T-helper 17 cell (primary cell): ENCODE data around the gene NDUFB3. TPM values are rescaled to one million over a fixed set of nuclear protein-coding genes. Genes with fewer than 3 reads are reported as not detected.
"Not testable (repeated sequence)": the region's sequence is repeated elsewhere in the genome, so short reads cannot be mapped to it uniquely, and the experiment has no call there.

Source experiments
- ATAC-seq: fragments of 150-1000 bp; cut with Tn5 transposase; 2 replicates; pipeline ENCODE4 v1.10.0; 2021; ENCODE audit warnings: mild to moderate bottlenecking, moderate library complexity
- DNase-seq, 3 donors: peaks; one replicate each; pipeline versions ENCODE4 v3.0.0 to v3.0.0-alpha.2; 2020 to 2021
- H3K9me3 ChIP-seq: one replicate; pipeline ENCODE4 v1.7.0; 2013; ENCODE audit warnings: low read length, mild to moderate bottlenecking; ENCODE audit not compliant: control insufficient read depth, poor library complexity, severe bottlenecking
- H3K27ac Mint-ChIP-seq: one replicate; pipeline ENCODE4 v1.8.0; 2022; ENCODE audit warnings: mild to moderate bottlenecking, moderate library complexity, mixed read lengths
- H3K27me3 Mint-ChIP-seq: one replicate; pipeline ENCODE4 v1.8.0; 2022; ENCODE audit warnings: mixed read lengths
- H3K36me3 Mint-ChIP-seq: one replicate; pipeline ENCODE4 v1.8.0; 2022; ENCODE audit warnings: low read depth, mixed read lengths
- H3K4me1 Mint-ChIP-seq: one replicate; pipeline ENCODE4 v1.8.0; 2022; ENCODE audit warnings: mild to moderate bottlenecking, mixed read lengths
- H3K4me3 Mint-ChIP-seq: one replicate; pipeline ENCODE4 v1.8.0; 2022; ENCODE audit warnings: mild to moderate bottlenecking, moderate library complexity, mixed read lengths
- total RNA-seq, 4 donors: library from RNA in 2 of 4; stranded (reverse) in 2 of 4; gene quantifications; one replicate each; pipeline ENCODE4 v1.2.3 and lab custom pipeline; 2022 to 2026

The NDUFB3 gene
- total RNA-seq, 2 donors from 2014 or later = 23.7 to 33.8 TPM

GRCh38 chr2:201059961-201060755 lies 11.6 kb upstream of the NDUFB3 start:
- peak overlapping the region; percentile 60 for H3K27ac Mint-ChIP-seq
- H3K4me1 Mint-ChIP-seq = peaks cover 43% of the 10 kb centered on the region
- peak overlapping the region; percentile 49 for H3K4me3 Mint-ChIP-seq
- ATAC-seq = peak; percentile 72
- H3K27me3 Mint-ChIP-seq = no peaks in the 10 kb centered on the region
- peaks cover 5% of the 10 kb centered on the region for H3K36me3 Mint-ChIP-seq
- H3K9me3 ChIP-seq = no peaks in the 10 kb centered on the region
- no peak for DNase-seq

- H3K4me1 Mint-ChIP-seq = peaks cover 42% of the 10 kb centered on the region
- DNase-seq, H3K36me3 Mint-ChIP-seq, H3K27me3 Mint-ChIP-seq, ATAC-seq, H3K4me3 Mint-ChIP-seq, H3K9me3 ChIP-seq: not testable (repeated sequence)
- peak overlapping the region; percentile 63 for H3K27ac Mint-ChIP-seq
These were observed 8.3 kb upstream of the NDUFB3 start for GRCh38 chr2:201063516-201063915.

- Mint-ChIP-seq H3K36me3 (peaks cover 5% of the 10 kb centered on the region), H3K4me3 (no peak overlapping the region), H3K27me3 (no peaks in the 10 kb centered on the region), H3K4me1 (peaks cover 42% of the 10 kb centered on the region), H3K27ac (peak overlapping the region; percentile 37)
- H3K9me3 ChIP-seq = no peaks in the 10 kb centered on the region
- DNase-seq = no peak
- no peak for ATAC-seq
These were observed 6.9 kb upstream of the NDUFB3 start for GRCh38 chr2:201064797-201065329.

- Mint-ChIP-seq H3K4me1 (peaks cover 43% of the 10 kb centered on the region), H3K27me3 (no peaks in the 10 kb centered on the region), H3K27ac (peak overlapping the region; percentile 99), H3K4me3 (peak overlapping the region; percentile 100), H3K36me3 (peaks cover 6% of the 10 kb centered on the region)
- peak; percentile 38 for ATAC-seq
- no peaks in the 10 kb centered on the region for H3K9me3 ChIP-seq
- peak in 1 of 3 donors; percentile 51 for DNase-seq
These were observed 788 bp upstream of the NDUFB3 start for GRCh38 chr2:201070948-201071478.

- peaks cover 38% of the 10 kb centered on the region for H3K4me1 Mint-ChIP-seq
These were observed 365 bp downstream of the NDUFB3 start for GRCh38 chr2:201072201-201072530.

GRCh38 chr2:201073071-201073470 lies 1.3 kb downstream of the NDUFB3 start:
- no peaks in the 10 kb centered on the region for H3K27me3 Mint-ChIP-seq
- ATAC-seq = no peak
- no peak for DNase-seq
- H3K9me3 ChIP-seq = no peaks in the 10 kb centered on the region
- peak overlapping the region; percentile 67 for H3K27ac Mint-ChIP-seq
- peaks cover 36% of the 10 kb centered on the region for H3K4me1 Mint-ChIP-seq
- peaks cover 6% of the 10 kb centered on the region for H3K36me3 Mint-ChIP-seq
- H3K4me3 Mint-ChIP-seq = peak overlapping the region; percentile 100

More at GRCh38 chr2:201072201-201072530, 365 bp downstream of the NDUFB3 start:
- H3K4me3 Mint-ChIP-seq = peak overlapping the region; percentile 100
- no peak for DNase-seq
- H3K36me3 Mint-ChIP-seq = peaks cover 6% of the 10 kb centered on the region
- peak; percentile 1 for ATAC-seq
- H3K27me3 Mint-ChIP-seq = no peaks in the 10 kb centered on the region
- peak overlapping the region; percentile 99 for H3K27ac Mint-ChIP-seq
- H3K9me3 ChIP-seq = no peaks in the 10 kb centered on the region

- no peak for ATAC-seq
- DNase-seq = no peak
- Mint-ChIP-seq H3K36me3 (peaks cover 6% of the 10 kb centered on the region), H3K4me3 (no peak overlapping the region), H3K27me3 (no peaks in the 10 kb centered on the region), H3K27ac (peak overlapping the region; percentile 32), H3K4me1 (peaks cover 25% of the 10 kb centered on the region)
- H3K9me3 ChIP-seq = no peaks in the 10 kb centered on the region
These were observed 3.2 kb downstream of the NDUFB3 start for GRCh38 chr2:201074996-201075395.

GRCh38 chr2:201084863-201085262 lies 13.1 kb downstream of the NDUFB3 start:
- Mint-ChIP-seq H3K4me1 (peaks cover 2% of the 10 kb centered on the region), H3K27me3 (no peaks in the 10 kb centered on the region), H3K27ac (no peak overlapping the region), H3K36me3 (peaks cover 2% of the 10 kb centered on the region), H3K4me3 (no peak overlapping the region)
- DNase-seq = no peak
- no peaks in the 10 kb centered on the region for H3K9me3 ChIP-seq
- no peak for ATAC-seq

- H3K36me3 Mint-ChIP-seq = peaks cover 4% of the 10 kb centered on the region
- peaks cover 4% of the 10 kb centered on the region for H3K4me1 Mint-ChIP-seq
- H3K27ac Mint-ChIP-seq = no peak overlapping the region
These were observed 18.8 kb downstream of the NDUFB3 start for GRCh38 chr2:201090574-201090973.

GRCh38 chr2:201093573-201093972 lies 21.8 kb downstream of the NDUFB3 start:
- ATAC-seq (no peak), DNase-seq (no peak)
- peaks cover 2% of the 10 kb centered on the region for H3K36me3 Mint-ChIP-seq
- H3K4me1 Mint-ChIP-seq = peaks cover 4% of the 10 kb centered on the region
- H3K4me3 Mint-ChIP-seq = no peak overlapping the region
- no peaks in the 10 kb centered on the region for H3K9me3 ChIP-seq
- no peak overlapping the region for H3K27ac Mint-ChIP-seq
- H3K27me3 Mint-ChIP-seq = no peaks in the 10 kb centered on the region

More at GRCh38 chr2:201090574-201090973, 18.8 kb downstream of the NDUFB3 start:
- Mint-ChIP-seq H3K27me3 (no peaks in the 10 kb centered on the region), H3K4me3 (no peak overlapping the region)
- ATAC-seq (no peak), DNase-seq (no peak)
- no peaks in the 10 kb centered on the region for H3K9me3 ChIP-seq

GRCh38 chr2:201100497-201100896 lies 28.7 kb downstream of the NDUFB3 start:
- Mint-ChIP-seq H3K27ac (no peak overlapping the region), H3K4me3 (no peak overlapping the region), H3K27me3 (no peaks in the 10 kb centered on the region), H3K4me1 (no peaks in the 10 kb centered on the region), H3K36me3 (no peaks in the 10 kb centered on the region)
- no peak for ATAC-seq
- DNase-seq = no peak
- H3K9me3 ChIP-seq = no peaks in the 10 kb centered on the region

GRCh38 chr2:201105759-201106158 lies 34.0 kb downstream of the NDUFB3 start:
- Mint-ChIP-seq H3K27ac (no peak overlapping the region), H3K4me3 (no peak overlapping the region), H3K36me3 (no peaks in the 10 kb centered on the region), H3K27me3 (no peaks in the 10 kb centered on the region), H3K4me1 (no peaks in the 10 kb centered on the region)
- ATAC-seq = no peak
- no peaks in the 10 kb centered on the region for H3K9me3 ChIP-seq
- no peak for DNase-seq

- no peak overlapping the region for H3K27ac Mint-ChIP-seq
- no peak for ATAC-seq
- no peaks in the 10 kb centered on the region for H3K36me3 Mint-ChIP-seq
- no peaks in the 10 kb centered on the region for H3K27me3 Mint-ChIP-seq
- H3K4me1 Mint-ChIP-seq = peaks cover 3% of the 10 kb centered on the region
- no peaks in the 10 kb centered on the region for H3K9me3 ChIP-seq
- DNase-seq = no peak
- H3K4me3 Mint-ChIP-seq = no peak overlapping the region
These were observed 35.8 kb downstream of the NDUFB3 start for GRCh38 chr2:201107624-201108023.
